GM23248 (cell line): ENCODE data around the gene LCT. TPM values are rescaled to one million over a fixed set of nuclear protein-coding genes. Genes with fewer than 3 reads are reported as not detected.

ENCODE experiments used
- DNase-seq: peaks from one replicate; pipeline ENCODE4 v3.0.0-alpha.2; 2015
- H2AFZ ChIP-seq: fragments of 200-600 bp; sonication (generic); 2 replicates; pipeline ENCODE4 v1.6.1; 2016; ENCODE audit warnings: antibody characterized with exemption
- H3F3A ChIP-seq: fragments of 200-600 bp; sonication (generic); 2 replicates; pipeline ENCODE4 v1.6.1; 2016; ENCODE audit warnings: mild to moderate bottlenecking, antibody characterized with exemption, mixed run types; ENCODE audit not compliant: insufficient read depth
- H3K27ac ChIP-seq: fragments of 200-600 bp; sonication (generic); 2 replicates; pipeline ENCODE4 v1.5.1; 2016; ENCODE audit warnings: mild to moderate bottlenecking
- H3K27me3 ChIP-seq: fragments of 200-600 bp; sonication (generic); replicated peaks from 2 replicates; pipeline ENCODE4 v1.6.1; 2016; ENCODE audit warnings: mild to moderate bottlenecking; ENCODE audit not compliant: insufficient read depth
- H3K36me3 ChIP-seq: fragments of 200-600 bp; sonication (generic); 2 replicates; pipeline ENCODE4 v1.6.1; 2016; ENCODE audit warnings: low read depth, mild to moderate bottlenecking
- H3K4me1 ChIP-seq: fragments of 200-600 bp; sonication (generic); 2 replicates; pipeline ENCODE4 v1.6.1; 2016; ENCODE audit warnings: mild to moderate bottlenecking; ENCODE audit not compliant: insufficient read depth
- H3K4me2 ChIP-seq: fragments of 200-600 bp; sonication (generic); one replicate; pipeline ENCODE4 v1.6.1; 2016; ENCODE audit warnings: mild to moderate bottlenecking; ENCODE audit not compliant: unreplicated experiment
- H3K4me3 ChIP-seq: fragments of 200-600 bp; sonication (generic); 2 replicates; pipeline ENCODE4 v1.5.1; 2016; ENCODE audit warnings: mild to moderate bottlenecking
- H3K79me2 ChIP-seq: fragments of 200-600 bp; sonication (generic); 2 replicates; pipeline ENCODE4 v1.6.1; 2016; ENCODE audit warnings: mild to moderate bottlenecking; ENCODE audit not compliant: insufficient read depth
- H3K9ac ChIP-seq: fragments of 200-600 bp; sonication (generic); 2 replicates; pipeline ENCODE4 v1.6.1; 2016; ENCODE audit warnings: mild to moderate bottlenecking
- H3K9me2 ChIP-seq: fragments of 200-600 bp; sonication (generic); 2 replicates; pipeline ENCODE4 v1.6.1; 2016; ENCODE audit warnings: mixed run types, mild to moderate bottlenecking, moderate library complexity; ENCODE audit not compliant: insufficient read depth
- H3K9me3 ChIP-seq: fragments of 200-600 bp; sonication (generic); one replicate; pipeline ENCODE4 v1.6.1; 2017; ENCODE audit warnings: low read depth
- H4K20me1 ChIP-seq: fragments of 200-600 bp; sonication (generic); 2 replicates; pipeline ENCODE4 v1.6.0; 2016; ENCODE audit not compliant: insufficient read depth
- EZH2 ChIP-seq: fragments of 200-600 bp; sonication (generic); IDR thresholded peaks from 2 replicates; pipeline ENCODE4 v1.6.1; 2018; ENCODE audit warnings: antibody characterized with exemption, mild to moderate bottlenecking; ENCODE audit not compliant: insufficient read depth, poor library complexity, severe bottlenecking
- EZH2phosphoT487 ChIP-seq: fragments of 200-600 bp; sonication (generic); IDR thresholded peaks from 2 replicates; pipeline ENCODE4 v1.6.1; 2018; ENCODE audit warnings: antibody characterized with exemption, moderate library complexity, mild to moderate bottlenecking, low read depth; ENCODE audit not compliant: insufficient read depth
- WGBS, 2 experiments: methylation state at CpG; one replicate each; pipeline ENCODE4 v1.1.6; 2015 to 2017; ENCODE audit warnings: low lambda C conversion rate in 2 of 2, low coverage in 1 of 2; ENCODE audit errors: missing lambda C conversion rate in 2 of 2; 5-methylcytosine and 5-hydroxymethylcytosine counted together
- in situ Hi-C: fragments of 300-500 bp; cut with MboI; formaldehyde crosslinking; loops from 2 replicates; pipeline ENCODE4 v1.15.0; 2020
- polyA plus RNA-seq: library from polyadenylated mRNA; unstranded; fragments of >200 nt; fragmentation: Nextera tagmentation; extraction: Ambion mirVana; gene quantifications from 2 replicates; pipeline ENCODE4 v1.2.1, GENCODE V29; 2016
- total RNA-seq: library from RNA; depleted of rRNA; stranded (reverse); fragments of >200 nt; shearing (Covaris generic); gene quantifications from 2 replicates; pipeline ENCODE4 v1.2.3, GENCODE V29; 2014

The LCT gene
- total and polyA plus RNA-seq, 2 experiments from 2014 or later = under 0.01 TPM; not detected in 1

DNA sequence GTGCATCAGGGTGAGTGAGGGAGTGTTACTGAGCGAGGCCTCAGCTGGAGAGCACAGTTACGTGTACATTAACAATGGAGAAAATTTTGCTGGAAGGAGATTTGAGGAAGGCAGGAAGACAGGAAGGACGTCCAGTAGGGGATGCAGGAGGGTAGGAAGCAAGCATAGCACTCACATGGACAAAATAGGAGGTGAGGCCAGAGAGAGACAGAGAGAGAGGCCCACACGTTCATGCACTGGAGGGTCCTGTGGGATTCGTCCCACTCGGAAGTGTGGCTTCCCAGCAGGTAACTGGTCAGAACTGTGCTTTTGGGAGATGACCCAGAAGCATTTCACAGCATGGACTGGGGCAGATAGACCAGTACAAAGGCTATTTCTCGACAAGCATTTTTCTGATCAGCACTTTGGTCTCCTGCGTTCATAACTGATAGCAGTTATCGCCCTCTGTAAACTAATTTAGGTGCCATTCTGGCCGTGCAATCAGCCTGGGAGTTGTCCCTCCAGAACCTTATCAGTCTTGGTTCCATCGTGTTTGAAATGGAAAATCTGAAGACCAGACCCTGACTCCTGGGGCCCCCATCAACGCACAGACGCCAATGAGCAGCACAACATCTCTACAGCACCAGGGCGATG lies 5.7 kb downstream of the LCT start:
- WGBS, 2 experiments = 76 to 79% methylated on average over 14 of the region's 14 CpGs
- in situ Hi-C loops = no loop called here

GRCh38 chr2:135829378-135830135 lies 7.4 kb downstream of the LCT start:
- Histone ChIP-seq H2AFZ (no peak overlapping the region), H3K4me2 (no peak overlapping the region), H3K4me3 (no peak overlapping the region), H3K79me2 (no peaks in the 10 kb centered on the region), H3K9me3 (no peaks in the 10 kb centered on the region), H3K9ac (no peak overlapping the region), H3K36me3 (no peaks in the 10 kb centered on the region), H3K4me1 (no peaks in the 10 kb centered on the region), H3K27me3 (no peaks in the 10 kb centered on the region), H3K27ac (no peak overlapping the region), H3F3A (no peaks in the 10 kb centered on the region), H4K20me1 (no peaks in the 10 kb centered on the region), H3K9me2 (no peaks in the 10 kb centered on the region)
- in situ Hi-C loops = no loop called here
- TF ChIP-seq EZH2 (no peak), EZH2phosphoT487 (no peak)
- 73 to 74% methylated on average over 13 of the region's 13 CpGs for WGBS, 2 experiments
- DNase-seq = no peak

More for the DNA sequence above, 5.7 kb downstream of the LCT start:
- Histone ChIP-seq H2AFZ (no peak overlapping the region), H3K27ac (no peak overlapping the region), H3K4me2 (no peak overlapping the region), H3F3A (no peaks in the 10 kb centered on the region), H4K20me1 (no peaks in the 10 kb centered on the region), H3K27me3 (no peaks in the 10 kb centered on the region), H3K79me2 (no peaks in the 10 kb centered on the region), H3K4me3 (no peak overlapping the region), H3K4me1 (no peaks in the 10 kb centered on the region), H3K9me3 (no peaks in the 10 kb centered on the region), H3K36me3 (no peaks in the 10 kb centered on the region), H3K9me2 (no peaks in the 10 kb centered on the region), H3K9ac (no peak overlapping the region)
- DNase-seq = no peak
- no peak for TF ChIP-seq EZH2
- no peak for TF ChIP-seq EZH2phosphoT487

GRCh38 chr2:135826544-135826943 lies 10.4 kb downstream of the LCT start:
- H3K9me3 ChIP-seq = no peaks in the 10 kb centered on the region
- no peak for DNase-seq
- in situ Hi-C loops = no loop called here
- no peak overlapping the region for H3K4me2 ChIP-seq
- no peak overlapping the region for H3K9ac ChIP-seq
- H3K79me2 ChIP-seq = no peaks in the 10 kb centered on the region
- no peaks in the 10 kb centered on the region for H3F3A ChIP-seq
- WGBS, 2 experiments = 87 to 88% methylated on average over 6 of the region's 6 CpGs
- H4K20me1 ChIP-seq = no peaks in the 10 kb centered on the region
- no peaks in the 10 kb centered on the region for H3K9me2 ChIP-seq
- H3K27me3 ChIP-seq = no peaks in the 10 kb centered on the region
- no peaks in the 10 kb centered on the region for H3K4me1 ChIP-seq
- no peaks in the 10 kb centered on the region for H3K36me3 ChIP-seq
- H3K27ac ChIP-seq = no peak overlapping the region
- TF ChIP-seq EZH2 (no peak), EZH2phosphoT487 (no peak)
- H3K4me3 ChIP-seq = no peak overlapping the region
- H2AFZ ChIP-seq = no peak overlapping the region

DNA sequence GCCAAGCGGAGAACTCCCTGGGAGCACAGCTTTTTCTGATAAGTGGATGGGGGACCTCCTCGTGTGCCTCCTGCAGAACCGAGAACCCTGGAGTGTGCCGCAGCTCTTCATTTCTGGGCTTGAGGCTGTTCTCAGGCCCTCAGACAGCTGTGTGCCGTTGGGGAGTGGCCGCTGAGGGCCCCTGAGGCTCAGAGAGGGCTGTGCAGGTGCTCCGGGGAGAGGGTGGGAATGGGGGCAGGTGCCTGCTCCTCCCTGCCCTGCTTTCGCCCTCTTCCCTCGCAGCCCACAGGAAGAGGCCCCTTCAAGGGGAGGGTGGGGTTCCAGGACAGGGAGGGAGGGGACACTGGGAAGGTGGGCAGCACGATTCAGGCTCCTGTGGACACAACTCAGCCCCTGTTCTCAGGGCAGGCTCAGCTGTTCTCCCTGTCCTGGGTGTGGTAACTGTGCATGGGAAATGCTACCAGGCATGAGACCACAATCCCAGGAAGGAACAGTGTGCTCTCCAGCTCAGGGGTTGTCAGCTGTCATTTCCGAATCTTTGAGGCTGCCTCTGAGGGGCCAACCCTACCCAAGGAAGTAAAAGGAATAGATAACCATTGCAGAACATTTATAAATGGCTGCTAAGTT lies 11.3 kb downstream of the LCT start:
- H3K36me3 ChIP-seq = no peaks in the 10 kb centered on the region
- H3F3A ChIP-seq = no peaks in the 10 kb centered on the region
- DNase-seq = no peak
- no peak overlapping the region for H3K27ac ChIP-seq
- H3K9me3 ChIP-seq = no peaks in the 10 kb centered on the region
- 29 to 31% methylated on average over 11 of the region's 11 CpGs for whole genome bisulfite sequencing, 2 experiments
- no peaks in the 10 kb centered on the region for H3K9me2 ChIP-seq
- no peaks in the 10 kb centered on the region for H4K20me1 ChIP-seq
- H3K9ac ChIP-seq = no peak overlapping the region
- no peaks in the 10 kb centered on the region for H3K27me3 ChIP-seq
- H3K79me2 ChIP-seq = no peaks in the 10 kb centered on the region
- no peaks in the 10 kb centered on the region for H3K4me1 ChIP-seq
- no peak overlapping the region for H3K4me2 ChIP-seq
- no peak overlapping the region for H3K4me3 ChIP-seq
- no peak for TF ChIP-seq EZH2phosphoT487
- in situ Hi-C loops = no loop called here
- H2AFZ ChIP-seq = no peak overlapping the region
